ENCODE results near the gene XBP1. TPM values are rescaled to one million over a fixed set of nuclear protein-coding genes. Genes with fewer than 3 reads are reported as not detected.

The XBP1 gene
- total RNA-seq, 2 experiments from 2014 or later, result 263 to 266 TPM

DNA sequence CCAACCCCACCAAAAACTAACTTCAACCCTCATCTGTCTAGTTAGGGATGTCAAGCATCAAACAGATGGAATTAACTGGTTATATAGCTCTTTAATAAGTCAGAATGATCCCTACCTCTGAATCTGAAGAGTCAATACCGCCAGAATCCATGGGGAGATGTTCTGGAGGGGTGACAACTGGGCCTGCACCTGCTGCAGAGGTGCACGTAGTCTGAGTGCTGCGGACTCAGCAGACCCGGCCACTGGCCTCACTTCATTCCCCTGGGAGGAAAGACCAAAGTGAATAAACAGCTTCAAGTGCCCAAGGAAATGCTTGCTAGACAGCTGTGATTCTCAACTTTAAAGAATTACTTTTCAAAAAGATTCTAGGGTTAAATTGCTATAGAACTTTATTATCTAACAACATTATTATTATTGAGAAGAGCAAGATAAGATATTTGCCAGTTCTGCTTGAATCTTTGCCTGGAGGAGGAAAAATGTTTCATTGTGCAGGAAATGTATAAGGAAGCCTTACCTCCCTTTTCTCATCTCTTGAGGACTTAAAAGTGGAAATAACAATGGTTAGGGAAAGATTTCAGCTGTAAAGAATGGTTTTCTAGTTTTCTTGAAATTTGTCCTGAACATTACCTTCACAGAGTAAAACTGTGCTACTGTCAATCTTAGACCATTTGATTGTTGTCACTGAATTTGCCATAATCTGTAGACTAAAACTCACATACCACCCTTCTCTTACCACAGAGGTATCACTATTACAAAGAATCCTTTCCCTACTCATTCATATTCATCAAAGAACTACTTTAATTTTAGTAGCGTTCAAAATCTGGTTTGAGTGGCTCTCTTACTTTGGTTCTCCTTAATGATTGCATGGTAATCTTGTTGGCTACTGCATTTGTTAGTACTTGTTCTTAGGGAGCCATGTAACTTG is 4.2 kb downstream of the XBP1 start:
- Mint-ChIP-seq H3K9me3 (no peaks in the 10 kb centered on the region), H3K4me3 (peak overlapping the region; percentile 40), H3K4me1 (peaks cover 59% of the 10 kb centered on the region), H3K27me3 (no peaks in the 10 kb centered on the region), H3K27ac (peak overlapping the region; percentile 50), H3K36me3 (ENCODE audit: low read depth) (peaks cover 83% of the 10 kb centered on the region)
- ChIA-PET CTCF (interaction anchor here (1.4 to 6.1 kb wide), 4 partner anchors 10 to 33 kb away, joined by 3 to 54 read pairs (median 8); no protein-coding TSS in a partner anchor), POLR2A (interaction anchor here (0.8 to 15.8 kb wide), 5 partner anchors 12 to 55 kb away, joined by 3 to 360 read pairs (median 13); partner anchors contain the start of genes CHEK2 and HSCB)
- DNase-seq, result no peak

DNA sequence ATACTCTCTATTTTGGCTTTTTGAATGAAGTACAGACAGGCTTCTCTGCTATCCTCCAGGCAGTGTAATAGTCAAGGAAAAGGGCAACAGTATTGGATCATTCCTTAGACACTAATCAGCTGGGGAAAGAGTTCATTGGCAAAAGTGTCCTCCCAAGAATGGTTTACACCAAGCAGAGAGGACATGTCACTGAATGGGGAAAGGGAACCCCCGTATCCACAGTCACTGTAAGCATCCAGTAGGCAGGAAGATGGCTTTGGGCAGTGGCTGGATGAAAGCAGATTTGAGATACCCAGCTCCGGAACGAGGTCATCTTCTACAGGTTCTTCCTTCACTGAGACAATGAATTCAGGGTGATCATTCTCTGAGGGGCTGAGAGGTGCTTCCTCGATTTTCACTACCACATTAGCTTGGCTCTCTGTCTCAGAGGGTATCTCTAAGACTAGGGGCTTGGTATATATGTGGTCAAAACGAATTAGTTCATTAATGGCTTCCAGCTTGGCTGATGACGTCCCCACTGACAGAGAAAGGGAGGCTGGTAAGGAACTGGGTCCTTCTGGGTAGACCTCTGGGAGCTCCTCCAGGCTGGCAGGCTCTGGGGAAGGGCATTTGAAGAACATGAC is 5.2 kb downstream of the XBP1 start:
- Mint-ChIP-seq H3K27ac (peak overlapping the region; percentile 55), H3K4me1 (peaks cover 67% of the 10 kb centered on the region), H3K9me3 (no peaks in the 10 kb centered on the region), H3K27me3 (no peaks in the 10 kb centered on the region), H3K36me3 (ENCODE audit: low read depth) (peaks cover 77% of the 10 kb centered on the region), H3K4me3 (peak overlapping the region; percentile 35)
- DNase-seq, result no peak
- CTCF ChIA-PET, result interaction anchor here (1.5 to 2.3 kb wide), 2 partner anchors 21 to 34 kb away, joined by 5 to 11 read pairs; no protein-coding TSS in a partner anchor
- POLR2A ChIA-PET, result interaction anchor here (0.7 to 15.8 kb wide), 8 partner anchors 10 to 54 kb away, joined by 3 to 348 read pairs (median 4); partner anchors contain the start of genes CHEK2 and HSCB

DNA sequence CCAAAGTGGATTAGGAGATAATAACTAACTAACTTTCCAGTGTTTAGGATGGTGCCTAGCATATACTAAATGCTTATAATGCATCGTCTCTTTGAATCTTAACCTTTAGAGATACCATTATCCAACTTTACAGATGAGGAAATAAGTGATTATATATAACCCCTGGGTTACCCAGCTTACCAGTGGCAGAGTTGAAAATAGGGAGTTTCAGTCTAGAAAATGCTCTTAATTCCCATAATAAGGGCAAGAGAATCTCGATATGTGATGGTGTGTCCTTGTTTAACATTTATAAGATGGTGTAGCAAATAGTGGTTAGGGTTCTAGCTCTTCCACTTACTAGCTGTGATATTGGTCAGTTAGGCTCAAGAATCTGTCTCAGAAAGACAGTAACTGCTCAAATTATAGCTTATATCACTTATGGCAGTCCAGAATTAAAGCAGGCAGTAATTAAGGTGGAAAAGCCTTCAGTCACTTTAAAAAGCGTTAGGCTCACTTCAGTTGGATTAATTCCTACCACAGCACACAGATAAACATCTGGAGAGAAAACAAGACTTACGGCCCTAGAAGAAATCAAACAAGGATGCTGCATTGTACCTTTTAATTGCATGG is 6.3 kb downstream of the XBP1 start:
- Mint-ChIP-seq H3K4me3 (no peak overlapping the region), H3K9me3 (no peaks in the 10 kb centered on the region), H3K4me1 (peaks cover 71% of the 10 kb centered on the region), H3K36me3 (ENCODE audit: low read depth) (peaks cover 80% of the 10 kb centered on the region), H3K27ac (peak overlapping the region; percentile 52), H3K27me3 (no peaks in the 10 kb centered on the region)
- no peak for DNase-seq
- ChIA-PET CTCF (interaction anchor here (0.6 to 2.3 kb wide), 3 partner anchors 8 to 188 kb away, joined by 3 to 11 read pairs (median 4); no protein-coding TSS in a partner anchor), POLR2A (interaction anchor here (0.7 to 15.8 kb wide), 7 partner anchors 10 to 32 kb away, joined by 3 to 348 read pairs (median 4); no protein-coding TSS in a partner anchor)

GRCh38 chr22:28792491-28793383 is 7.6 kb downstream of the XBP1 start:
- Mint-ChIP-seq H3K9me3 (no peaks in the 10 kb centered on the region), H3K27me3 (no peaks in the 10 kb centered on the region), H3K4me1 (peaks cover 67% of the 10 kb centered on the region), H3K4me3 (no peak overlapping the region), H3K27ac (peak overlapping the region; percentile 58), H3K36me3 (ENCODE audit: low read depth) (peaks cover 76% of the 10 kb centered on the region)
- POLR2A ChIA-PET, result interaction anchor here (1.4 to 15.8 kb wide), 3 partner anchors 8 to 33 kb away, joined by 10 to 348 read pairs (median 13); partner anchors contain the start of gene XBP1
- no peak for DNase-seq
- CTCF ChIA-PET, result interaction anchor here (6.6 kb wide), 1 partner anchor 36 kb away, joined by 52 read pairs; no protein-coding TSS in a partner anchor

GRCh38 chr22:28791841-28792490 is 8.4 kb downstream of the XBP1 start:
- no peak for DNase-seq
- Mint-ChIP-seq H3K9me3 (no peaks in the 10 kb centered on the region), H3K36me3 (ENCODE audit: low read depth) (peaks cover 68% of the 10 kb centered on the region), H3K4me3 (no peak overlapping the region), H3K27ac (peak overlapping the region; percentile 58), H3K4me1 (peaks cover 63% of the 10 kb centered on the region), H3K27me3 (no peaks in the 10 kb centered on the region)
- CTCF ChIA-PET, result interaction anchor here (1.4 to 6.6 kb wide), 3 partner anchors 20 to 64 kb away, joined by 4 to 52 read pairs (median 17); no protein-coding TSS in a partner anchor
- POLR2A ChIA-PET, result interaction anchor here (1.1 to 15.8 kb wide), 4 partner anchors 9 to 51 kb away, joined by 3 to 348 read pairs (median 6); partner anchors contain the start of gene XBP1

DNA sequence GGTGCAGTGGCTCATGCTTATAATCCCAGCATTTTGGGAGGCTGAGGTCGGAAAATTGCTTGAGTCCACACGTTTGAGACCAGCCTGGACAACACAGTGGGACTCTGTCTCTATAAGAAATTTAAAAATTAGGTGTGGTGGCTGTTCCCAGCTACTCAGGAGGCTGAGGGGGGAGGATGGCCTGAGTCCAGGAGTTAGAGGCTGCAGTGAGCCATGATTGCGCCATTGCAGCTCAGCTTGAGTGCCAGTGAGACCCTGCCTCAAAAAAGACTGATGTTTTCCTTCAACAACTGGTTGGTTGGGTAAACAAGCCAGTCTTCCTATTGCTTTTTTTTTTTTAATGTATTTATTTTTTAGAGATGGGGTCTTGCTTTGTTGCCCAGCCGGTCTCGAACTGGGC is 9.2 kb downstream of the XBP1 start:
- Mint-ChIP-seq H3K27ac (no peak overlapping the region), H3K4me3 (no peak overlapping the region), H3K9me3 (no peaks in the 10 kb centered on the region), H3K4me1 (peaks cover 54% of the 10 kb centered on the region), H3K36me3 (ENCODE audit: low read depth) (peaks cover 64% of the 10 kb centered on the region), H3K27me3 (no peaks in the 10 kb centered on the region)
- ChIA-PET POLR2A (interaction anchor here (1.1 to 15.8 kb wide), 4 partner anchors 9 to 50 kb away, joined by 3 to 348 read pairs (median 8); partner anchors contain the start of gene XBP1), CTCF (interaction anchor here (0.9 to 6.6 kb wide), 9 partner anchors 8 to 192 kb away, joined by 3 to 52 read pairs (median 4); partner anchors contain the start of gene XBP1)
- no peak for DNase-seq

DNA sequence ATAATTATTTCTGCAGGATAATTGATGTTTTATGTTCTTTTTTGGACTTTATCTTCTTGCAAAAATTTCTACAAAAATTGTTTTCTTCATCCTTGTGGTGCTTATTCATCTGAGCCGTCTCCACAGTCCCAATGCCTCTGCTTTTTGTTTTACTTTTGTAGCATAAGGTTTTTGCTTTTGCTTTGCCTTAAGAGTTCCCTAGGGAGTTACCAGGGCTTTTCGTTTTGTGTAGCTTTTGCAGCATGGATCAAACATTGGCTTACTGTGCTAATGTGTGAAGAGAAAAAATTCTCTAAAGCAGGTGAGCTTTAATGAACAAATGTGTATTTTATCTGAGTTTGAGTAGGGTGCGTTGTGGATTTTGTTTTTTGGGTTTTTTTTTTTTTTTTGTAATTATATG is 11.8 kb downstream of the XBP1 start:
- ChIA-PET POLR2A (interaction anchor here (1.6 to 4.8 kb wide), 2 partner anchors 11 to 24 kb away, joined by 4 to 44 read pairs; partner anchors contain the start of gene XBP1), CTCF (interaction anchor here (0.6 to 6.6 kb wide), 4 partner anchors 40 to 252 kb away, joined by 3 to 52 read pairs (median 4); no protein-coding TSS in a partner anchor)
- peaks cover 62% of the 10 kb centered on the region for H3K36me3 Mint-ChIP-seq (ENCODE audit: low read depth)
- H3K27ac Mint-ChIP-seq, result no peak overlapping the region
- no peaks in the 10 kb centered on the region for H3K27me3 Mint-ChIP-seq
- no peak overlapping the region for H3K4me3 Mint-ChIP-seq
- no peaks in the 10 kb centered on the region for H3K9me3 Mint-ChIP-seq
- H3K4me1 Mint-ChIP-seq, result peaks cover 33% of the 10 kb centered on the region
- DNase-seq, result no peak

- H3K27ac Mint-ChIP-seq, result no peak overlapping the region
These were observed 16.3 kb downstream of the XBP1 start for GRCh38 chr22:28783786-28784671.

DNA sequence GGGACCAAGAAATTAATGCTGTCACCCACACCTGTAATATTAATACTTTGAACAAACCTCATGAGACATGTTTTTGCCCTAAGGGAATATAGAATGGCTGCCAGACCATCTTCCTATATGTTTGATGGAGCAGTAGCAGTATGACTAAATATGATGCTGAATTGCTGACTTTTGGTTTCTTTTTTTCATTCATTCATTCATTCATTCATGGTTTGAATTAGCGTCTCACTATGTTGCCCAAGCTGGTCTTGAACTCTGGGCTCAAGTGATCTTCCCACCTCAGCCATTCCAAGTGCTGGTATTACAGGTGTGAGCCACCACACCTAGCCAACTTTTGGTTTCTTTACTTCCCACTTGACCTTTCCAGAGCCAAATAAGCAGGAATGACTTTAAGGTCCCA is 20.1 kb downstream of the XBP1 start:
- H3K27me3 Mint-ChIP-seq, result no peaks in the 10 kb centered on the region
- no peak overlapping the region for H3K27ac Mint-ChIP-seq
- H3K4me1 Mint-ChIP-seq, result peaks cover 23% of the 10 kb centered on the region
- POLR2A ChIA-PET, result interaction anchor here (0.9 to 3.5 kb wide), 2 partner anchors 20 to 28 kb away, joined by 3 to 13 read pairs; partner anchors contain the start of gene XBP1
- DNase-seq, result no peak
- CTCF ChIA-PET, result interaction anchor here (0.9 to 1.1 kb wide), 2 partner anchors 8 to 11 kb away, joined by 4 read pairs; partner anchors contain the start of gene CCDC117
- no peaks in the 10 kb centered on the region for H3K9me3 Mint-ChIP-seq
- no peak overlapping the region for H3K4me3 Mint-ChIP-seq
- H3K36me3 Mint-ChIP-seq (ENCODE audit: low read depth), result peaks cover 56% of the 10 kb centered on the region

More at GRCh38 chr22:28783786-28784671, 16.3 kb downstream of the XBP1 start:
- POLR2A ChIA-PET, result interaction anchor here (0.9 to 2.0 kb wide), 3 partner anchors 11 to 28 kb away, joined by 4 to 11 read pairs (median 6); partner anchors contain the start of gene XBP1
- DNase-seq, result no peak
- Mint-ChIP-seq H3K9me3 (no peaks in the 10 kb centered on the region), H3K4me3 (no peak overlapping the region), H3K4me1 (peaks cover 16% of the 10 kb centered on the region), H3K36me3 (ENCODE audit: low read depth) (peaks cover 58% of the 10 kb centered on the region), H3K27me3 (no peaks in the 10 kb centered on the region)
- CTCF ChIA-PET, result interaction anchor here (0.6 to 1.7 kb wide), 5 partner anchors 12 to 461 kb away, joined by 3 to 5 read pairs (median 3); partner anchors contain the start of gene CCDC117

GRCh38 chr22:28779833-28780232 is 20.5 kb downstream of the XBP1 start:
- Mint-ChIP-seq H3K36me3 (ENCODE audit: low read depth) (peaks cover 56% of the 10 kb centered on the region), H3K4me3 (no peak overlapping the region), H3K27me3 (no peaks in the 10 kb centered on the region), H3K27ac (no peak overlapping the region), H3K9me3 (no peaks in the 10 kb centered on the region), H3K4me1 (peaks cover 25% of the 10 kb centered on the region)
- CTCF ChIA-PET, result no interaction called here
- POLR2A ChIA-PET, result interaction anchor here (3.5 kb wide), 1 partner anchor 21 kb away, joined by 13 read pairs; the partner anchor contains the start of gene XBP1
- no peak for DNase-seq

All from activated CD4-positive, alpha-beta memory T cell treated with anti-CD3 and anti-CD28 coated beads, Interleukin-2, amount 10 ng/mL, durations not matched to agents 7 days and 5 days (primary cell).